Measurements from ENCODE around the gene ECT2. TPM values are rescaled to one million over a fixed set of nuclear protein-coding genes. Genes with fewer than 3 reads are reported as not detected.

Gene ECT2
- total RNA-seq, 1 experiment from 2014 or later = 81.3 TPM

DNA sequence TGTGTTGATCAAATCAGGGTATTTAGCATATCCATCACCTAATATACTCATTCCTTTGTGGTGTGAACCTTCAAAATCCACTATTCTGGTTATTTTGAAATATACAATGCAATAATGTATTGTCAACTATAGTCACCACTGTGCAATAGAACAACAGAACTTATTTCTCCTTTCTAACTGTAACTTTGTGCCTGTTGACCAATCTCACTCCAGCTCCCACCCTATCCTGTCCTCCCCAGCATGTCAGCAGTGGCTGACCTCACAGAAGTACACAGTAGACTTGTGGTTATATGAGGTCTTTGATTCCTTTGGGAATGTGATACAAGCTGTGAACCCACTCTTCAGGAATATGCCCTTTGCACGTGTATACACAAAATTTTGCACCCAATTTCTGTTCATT, 64.2 kb downstream of the ECT2 start:
- Histone ChIP-seq H2BK20ac (ENCODE audit: low read depth, low read length, poor library complexity, severe bottlenecking) (no peak overlapping the region), H4K5ac (ENCODE audit: insufficient read length, low read depth, low read length) (no peak overlapping the region), H2BK15ac (ENCODE audit: low read depth, low read length) (no peak overlapping the region), H2AFZ (ENCODE audit: low read length) (no peak overlapping the region), H4K20me1 (ENCODE audit: control insufficient read depth, insufficient read depth, insufficient read length) (no peaks in the 10 kb centered on the region), H3K9ac (ENCODE audit: extremely low read depth, insufficient read length, low read length) (no peak overlapping the region), H3K4ac (ENCODE audit: low read depth, low read length) (no peak overlapping the region), H3T11ph (ENCODE audit: low read length) (no peak overlapping the region), H3K23me2 (ENCODE audit: insufficient read length, low read depth, low read length, poor library complexity, severe bottlenecking) (no peaks in the 10 kb centered on the region), H2BK5ac (ENCODE audit: insufficient read length, low read length) (no peak overlapping the region), H3K23ac (ENCODE audit: insufficient read length, low read depth, low read length) (no peak overlapping the region), H3K79me1 (ENCODE audit: insufficient read depth, low read depth, low read length, poor library complexity, severe bottlenecking) (no peaks in the 10 kb centered on the region), H3K18ac (ENCODE audit: insufficient read length, low read depth, low read length) (no peak overlapping the region), H3K4me1 (ENCODE audit: insufficient read depth, low read length) (no peaks in the 10 kb centered on the region), H3K14ac (ENCODE audit: insufficient read depth, low read length) (no peak overlapping the region), H4K91ac (ENCODE audit: insufficient read length, low read depth, low read length) (no peak overlapping the region), H3K9me3 (ENCODE audit: control insufficient read depth, low read depth, low read length) (no peaks in the 10 kb centered on the region), H3K27me3 (ENCODE audit: insufficient read depth, low read length) (no peaks in the 10 kb centered on the region), H2AK5ac (ENCODE audit: insufficient read length, low read length) (no peak overlapping the region), H2BK12ac (ENCODE audit: insufficient read length, low read depth, low read length) (no peak overlapping the region), H3K79me2 (ENCODE audit: insufficient read depth, low read length) (no peaks in the 10 kb centered on the region), H3K56ac (ENCODE audit: insufficient read length, low read depth, low read length) (no peak overlapping the region), H2BK120ac (ENCODE audit: low read depth, low read length, poor library complexity, severe bottlenecking) (no peak overlapping the region), H3K27ac (ENCODE audit: insufficient read length, low read depth, low read length) (no peak overlapping the region), H3K4me2 (ENCODE audit: insufficient read depth, insufficient read length, low read length) (no peak overlapping the region), H4K8ac (replicated peaks; ENCODE audit: insufficient read length, low read depth, low read length) (no peak overlapping the region)
- H3K9me3 Mint-ChIP-seq = no peaks in the 10 kb centered on the region
- TF ChIP-seq, protein P1, sequence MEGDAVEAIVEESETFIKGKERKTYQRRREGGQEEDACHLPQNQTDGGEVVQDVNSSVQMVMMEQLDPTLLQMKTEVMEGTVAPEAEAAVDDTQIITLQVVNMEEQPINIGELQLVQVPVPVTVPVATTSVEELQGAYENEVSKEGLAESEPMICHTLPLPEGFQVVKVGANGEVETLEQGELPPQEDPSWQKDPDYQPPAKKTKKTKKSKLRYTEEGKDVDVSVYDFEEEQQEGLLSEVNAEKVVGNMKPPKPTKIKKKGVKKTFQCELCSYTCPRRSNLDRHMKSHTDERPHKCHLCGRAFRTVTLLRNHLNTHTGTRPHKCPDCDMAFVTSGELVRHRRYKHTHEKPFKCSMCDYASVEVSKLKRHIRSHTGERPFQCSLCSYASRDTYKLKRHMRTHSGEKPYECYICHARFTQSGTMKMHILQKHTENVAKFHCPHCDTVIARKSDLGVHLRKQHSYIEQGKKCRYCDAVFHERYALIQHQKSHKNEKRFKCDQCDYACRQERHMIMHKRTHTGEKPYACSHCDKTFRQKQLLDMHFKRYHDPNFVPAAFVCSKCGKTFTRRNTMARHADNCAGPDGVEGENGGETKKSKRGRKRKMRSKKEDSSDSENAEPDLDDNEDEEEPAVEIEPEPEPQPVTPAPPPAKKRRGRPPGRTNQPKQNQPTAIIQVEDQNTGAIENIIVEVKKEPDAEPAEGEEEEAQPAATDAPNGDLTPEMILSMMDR (conservative IDR thresholded peaks at IDR 0.05) = no peak
- no peaks in the 10 kb centered on the region for H3K27me3 Mint-ChIP-seq (ENCODE audit: low read depth)
- no peak overlapping the region; a peak in 1 of 7 replicates for H3K27ac Mint-ChIP-seq
- no peak overlapping the region for H3K4me3 Mint-ChIP-seq
- no peak for DNase-seq
- H3K36me3 Mint-ChIP-seq (ENCODE audit: insufficient read depth in 1 of 3, low read depth in 3 of 3) = peaks cover 5 to 25% (median 22%) of the 10 kb centered on the region in 3 experiments; a peak in 5 of 7 replicates
- no CpG with 5 or more reads among the region's 1 CpG for WGBS (ENCODE audit: extremely low coverage, insufficient read length, low lambda C conversion rate)
- H3K4me1 Mint-ChIP-seq = no peaks in the 10 kb centered on the region
